ENCODE data around the gene RPS26.
"Not testable (repeated sequence)": the region's sequence is repeated elsewhere in the genome, so short reads cannot be mapped to it uniquely, and the experiment has no call there.

DNA sequence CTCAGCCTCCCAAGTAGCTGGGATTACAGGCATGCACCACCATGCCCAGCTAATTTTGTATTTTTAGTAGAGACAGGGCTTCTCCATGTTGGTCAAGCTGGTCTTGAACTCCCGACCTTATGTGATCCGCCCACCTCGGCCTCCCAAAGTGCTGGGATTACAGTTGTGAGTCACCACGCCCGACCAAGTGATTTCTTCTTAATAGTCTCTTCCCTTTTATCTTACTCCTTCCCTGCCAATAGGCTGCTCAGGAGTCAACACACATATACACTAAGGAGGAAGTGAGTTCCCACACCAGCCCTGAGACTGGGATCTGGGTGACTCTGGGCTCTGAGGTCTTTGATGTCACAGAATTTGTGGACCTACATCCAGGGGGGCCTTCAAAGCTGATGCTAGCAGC lies 38.3 kb upstream of the RPS26 start:
- not testable (repeated sequence) for TF ChIP-seq EP300 (IDR thresholded peaks at IDR 0.05; ENCODE audit: low read depth); POLR2AphosphoS5 (IDR thresholded peaks at IDR 0.05)
- TF ChIP-seq, protein P1, sequence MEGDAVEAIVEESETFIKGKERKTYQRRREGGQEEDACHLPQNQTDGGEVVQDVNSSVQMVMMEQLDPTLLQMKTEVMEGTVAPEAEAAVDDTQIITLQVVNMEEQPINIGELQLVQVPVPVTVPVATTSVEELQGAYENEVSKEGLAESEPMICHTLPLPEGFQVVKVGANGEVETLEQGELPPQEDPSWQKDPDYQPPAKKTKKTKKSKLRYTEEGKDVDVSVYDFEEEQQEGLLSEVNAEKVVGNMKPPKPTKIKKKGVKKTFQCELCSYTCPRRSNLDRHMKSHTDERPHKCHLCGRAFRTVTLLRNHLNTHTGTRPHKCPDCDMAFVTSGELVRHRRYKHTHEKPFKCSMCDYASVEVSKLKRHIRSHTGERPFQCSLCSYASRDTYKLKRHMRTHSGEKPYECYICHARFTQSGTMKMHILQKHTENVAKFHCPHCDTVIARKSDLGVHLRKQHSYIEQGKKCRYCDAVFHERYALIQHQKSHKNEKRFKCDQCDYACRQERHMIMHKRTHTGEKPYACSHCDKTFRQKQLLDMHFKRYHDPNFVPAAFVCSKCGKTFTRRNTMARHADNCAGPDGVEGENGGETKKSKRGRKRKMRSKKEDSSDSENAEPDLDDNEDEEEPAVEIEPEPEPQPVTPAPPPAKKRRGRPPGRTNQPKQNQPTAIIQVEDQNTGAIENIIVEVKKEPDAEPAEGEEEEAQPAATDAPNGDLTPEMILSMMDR (IDR thresholded peaks at IDR 0.05) = not testable (repeated sequence)
